Loucy (cell line): ENCODE data around the gene MS4A15.

ENCODE experiments used
- CTCF ChIP-seq: fragments of 200-600 bp; sonication (generic); conservative IDR thresholded peaks from 2 replicates; pipeline ENCODE4 v1.5.1; 2014; ENCODE audit warnings: mild to moderate bottlenecking, antibody characterized with exemption, low read length
- EZH2phosphoT487 ChIP-seq: fragments of 200-600 bp; IDR thresholded peaks from 2 replicates; pipeline ENCODE4 v1.6.1; 2018; ENCODE audit warnings: antibody characterized with exemption, mild to moderate bottlenecking, moderate library complexity, borderline replicate concordance

GRCh38 chr11:60768202-60768601 lies 11.5 kb downstream of the MS4A15 start:
- TF ChIP-seq CTCF = no peak
- no peak for TF ChIP-seq EZH2phosphoT487
